ENCODE data around the gene AMELY. TPM values are rescaled to one million over a fixed set of nuclear protein-coding genes. Genes with fewer than 3 reads are reported as not detected.

AMELY gene, protein sequence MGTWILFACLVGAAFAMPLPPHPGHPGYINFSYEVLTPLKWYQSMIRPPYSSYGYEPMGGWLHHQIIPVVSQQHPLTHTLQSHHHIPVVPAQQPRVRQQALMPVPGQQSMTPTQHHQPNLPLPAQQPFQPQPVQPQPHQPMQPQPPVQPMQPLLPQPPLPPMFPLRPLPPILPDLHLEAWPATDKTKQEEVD
- total RNA-seq (2021; ENCODE audit: unreplicated experiment) = not detected
- not detected in 2 replicates for polyA plus RNA-seq (2012)
- Bru-seq, nascent RNA = not detected
- BruChase-seq, experiment 1, labeled RNA remaining after a 6-hour chase = not detected
- BruChase-seq, experiment 2, labeled RNA remaining after a 2-hour chase = not detected
- long read RNA-seq = 0 reads

DNA sequence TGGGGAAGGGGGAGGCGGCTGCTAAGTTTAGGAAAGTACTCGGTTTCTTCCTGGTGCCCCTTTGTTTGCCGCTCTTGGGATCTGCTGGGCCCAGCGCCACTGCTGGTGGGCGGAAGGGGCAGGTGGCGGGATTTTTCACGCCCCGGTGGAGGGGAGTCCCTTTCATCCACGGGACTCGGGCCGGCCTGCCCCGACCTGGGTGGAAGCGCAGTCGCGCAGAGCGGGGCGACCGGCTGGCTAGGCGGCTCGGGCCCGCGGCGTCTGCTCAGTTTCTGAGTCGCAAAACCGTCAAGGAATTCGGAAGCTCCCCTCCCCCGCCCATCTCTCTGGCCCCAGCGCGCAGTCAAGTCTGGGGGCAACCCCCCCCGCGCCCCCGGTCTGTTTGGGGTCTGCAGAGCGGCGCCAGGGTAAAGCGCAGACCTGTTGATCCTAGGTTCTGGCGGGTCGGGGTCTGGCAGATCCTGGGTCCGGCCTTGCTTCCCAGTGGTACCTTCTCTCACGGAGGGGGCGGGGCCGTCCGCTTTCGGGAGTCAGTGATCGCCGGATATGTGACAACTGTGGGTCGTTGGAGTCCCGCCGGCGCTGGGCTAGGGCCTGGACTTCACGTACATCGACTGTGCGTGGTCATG, at the start of gene AMELY:
Gene AMELY, minus strand, starts transcription at position 500 of the 629 bp plus-strand sequence. CDS start 39,144 bp downstream, outside the sequence.
- H3K79me2 ChIP-seq (ENCODE audit: insufficient read depth, low read length) = no peaks in the 10 kb centered on the region
- H3K9me2 ChIP-seq (ENCODE audit: insufficient read depth) = no peaks in the 10 kb centered on the region
- no TSS peak for BruUV-seq (replicated peaks)
- no peak for DNase-seq (ENCODE audit: low read depth, low spot score)
- no peaks in the 10 kb centered on the region for H3K27me3 ChIP-seq (ENCODE audit: insufficient read depth, low read length)
- CTCF ChIA-PET = no interaction called here
- intact Hi-C loops (cut with micrococcal nuclease) = no loop called here
- no peaks in the 10 kb centered on the region for H3K9me3 ChIP-seq (ENCODE audit: control insufficient read depth in 1 of 2, insufficient read depth in 1 of 2, low read depth in 1 of 2, low read length in 2 of 2)
- RAD21 ChIA-PET (ENCODE audit: low non-redundant PET in 1 of 2, low total read pairs in 2 of 2, uncharacterized antibody in 2 of 2, unreplicated experiment in 2 of 2) = no interaction called here
- no peaks in the 10 kb centered on the region for H3K36me3 ChIP-seq (ENCODE audit: control insufficient read depth in 1 of 2, insufficient read depth in 2 of 2, low read length in 2 of 2)
- no peaks in the 10 kb centered on the region for H3K4me1 ChIP-seq (ENCODE audit: control insufficient read depth in 1 of 2, insufficient read depth in 2 of 2, low read length in 2 of 2)
- H3K4me3 ChIP-seq (replicated peaks in 1 of 2; ENCODE audit: low read depth in 1 of 2, low read length in 2 of 2) = no peak within 1 kb of the TSS
- H4K20me1 ChIP-seq (ENCODE audit: insufficient read depth) = no peaks in the 10 kb centered on the region
- ATAC-seq = no peak
- no peak within 1 kb of the TSS for H2AFZ ChIP-seq (ENCODE audit: low read depth, low read length, poor library complexity, severe bottlenecking)
- TF ChIP-seq SRF (IDR thresholded peaks at IDR 0.05; ENCODE audit: low read depth) (no peak), RAD21 (IDR thresholded peaks at IDR 0.05; ENCODE audit: low read depth) (no peak), POLR2A (IDR thresholded peaks at IDR 0.05; ENCODE audit: borderline replicate concordance, extremely low read depth, insufficient read depth, insufficient read length) (no peak), POLR2AphosphoS5 (IDR thresholded peaks at IDR 0.05; ENCODE audit: low read depth, low read length) (no peak), EZH2 (IDR thresholded peaks at IDR 0.05) (no peak), SIN3A (IDR thresholded peaks at IDR 0.05; ENCODE audit: low read depth) (no peak), CBX3 (IDR thresholded peaks at IDR 0.05; ENCODE audit: low read depth) (no peak), SP1 (IDR thresholded peaks at IDR 0.05; ENCODE audit: low read depth) (no peak)
- TF ChIP-seq, protein P1, sequence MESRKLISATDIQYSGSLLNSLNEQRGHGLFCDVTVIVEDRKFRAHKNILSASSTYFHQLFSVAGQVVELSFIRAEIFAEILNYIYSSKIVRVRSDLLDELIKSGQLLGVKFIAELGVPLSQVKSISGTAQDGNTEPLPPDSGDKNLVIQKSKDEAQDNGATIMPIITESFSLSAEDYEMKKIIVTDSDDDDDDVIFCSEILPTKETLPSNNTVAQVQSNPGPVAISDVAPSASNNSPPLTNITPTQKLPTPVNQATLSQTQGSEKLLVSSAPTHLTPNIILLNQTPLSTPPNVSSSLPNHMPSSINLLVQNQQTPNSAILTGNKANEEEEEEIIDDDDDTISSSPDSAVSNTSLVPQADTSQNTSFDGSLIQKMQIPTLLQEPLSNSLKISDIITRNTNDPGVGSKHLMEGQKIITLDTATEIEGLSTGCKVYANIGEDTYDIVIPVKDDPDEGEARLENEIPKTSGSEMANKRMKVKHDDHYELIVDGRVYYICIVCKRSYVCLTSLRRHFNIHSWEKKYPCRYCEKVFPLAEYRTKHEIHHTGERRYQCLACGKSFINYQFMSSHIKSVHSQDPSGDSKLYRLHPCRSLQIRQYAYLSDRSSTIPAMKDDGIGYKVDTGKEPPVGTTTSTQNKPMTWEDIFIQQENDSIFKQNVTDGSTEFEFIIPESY (IDR thresholded peaks at IDR 0.05; ENCODE audit: extremely low read depth, insufficient replicate concordance, low read length) = no peak
- TF ChIP-seq, protein P2, sequence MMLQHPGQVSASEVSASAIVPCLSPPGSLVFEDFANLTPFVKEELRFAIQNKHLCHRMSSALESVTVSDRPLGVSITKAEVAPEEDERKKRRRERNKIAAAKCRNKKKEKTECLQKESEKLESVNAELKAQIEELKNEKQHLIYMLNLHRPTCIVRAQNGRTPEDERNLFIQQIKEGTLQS (IDR thresholded peaks at IDR 0.05) = no peak
- TF ChIP-seq, protein P3, sequence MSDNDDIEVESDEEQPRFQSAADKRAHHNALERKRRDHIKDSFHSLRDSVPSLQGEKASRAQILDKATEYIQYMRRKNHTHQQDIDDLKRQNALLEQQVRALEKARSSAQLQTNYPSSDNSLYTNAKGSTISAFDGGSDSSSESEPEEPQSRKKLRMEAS (IDR thresholded peaks at IDR 0.05) = no peak
- POLR2A ChIA-PET = no interaction called here
- no peak within 1 kb of the TSS for H3K4me2 ChIP-seq (ENCODE audit: low read length)
- H3K27ac ChIP-seq (ENCODE audit: low read depth, low read length) = no peak within 1 kb of the TSS
- no peak within 1 kb of the TSS for H3K9ac ChIP-seq (ENCODE audit: low read length)
